Measurements from ENCODE around the gene HOXA4. TPM values are rescaled to one million over a fixed set of nuclear protein-coding genes. Genes with fewer than 3 reads are reported as not detected.

The HOXA4 gene
- polyA plus RNA-seq (ENCODE audit: insufficient read length in 4 of 4), result 10 to 100 TPM; 20.4 to 24.3 (median 23.3) TPM

DNA sequence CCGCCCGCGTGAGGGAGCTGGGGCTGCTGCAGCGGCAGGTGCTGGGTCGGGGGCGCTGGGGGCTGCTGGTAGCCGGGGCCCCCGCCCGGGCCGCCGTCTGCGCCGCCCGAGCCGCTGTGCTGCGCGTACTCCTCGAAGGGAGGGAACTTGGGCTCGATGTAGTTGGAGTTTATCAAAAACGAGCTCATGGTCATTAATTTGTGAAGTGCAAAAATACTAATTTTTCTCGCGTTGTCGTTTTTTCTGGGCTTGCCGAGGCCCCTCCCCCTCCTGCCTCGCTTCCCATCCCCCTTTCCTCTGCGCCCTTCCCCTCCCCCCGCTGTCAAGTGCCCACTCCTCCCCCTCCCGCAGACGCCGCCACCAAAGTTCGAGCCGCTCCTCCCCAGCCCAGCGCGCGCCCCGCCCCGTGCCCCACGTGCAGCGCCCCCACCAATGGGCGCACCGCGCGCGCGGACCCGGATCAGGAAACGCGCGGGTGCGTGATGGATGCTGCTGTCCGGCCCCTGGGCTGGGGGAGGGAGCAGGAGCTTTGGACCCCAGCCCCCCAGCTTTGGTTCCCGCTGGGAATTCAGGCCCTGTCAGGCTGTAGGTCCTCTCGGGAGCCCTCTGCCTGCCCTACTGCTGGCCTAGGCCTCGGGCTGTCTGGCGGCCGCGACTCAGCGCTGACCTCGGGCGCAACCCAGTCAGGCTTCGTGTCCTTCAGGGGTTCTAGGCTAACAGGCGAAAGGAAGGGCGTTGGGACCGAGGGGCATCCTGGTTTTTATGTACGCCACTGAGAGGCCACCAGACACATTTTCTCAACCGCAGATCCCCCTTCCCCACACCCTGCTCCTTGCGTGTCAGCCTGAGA, at the start of gene HOXA4:
Gene HOXA4 (minus strand): TSS at position 218 of the 850 bp plus-strand sequence. CDS start 24 bp downstream, at position 194.
- DNase-seq (ENCODE audit: low read depth in 4 of 4, low spot score in 3 of 4), result peak in 3 of 4 donors; percentile 78 to 87 (median 86)

GRCh38 chr7:27179503-27180430, 49.2 kb upstream of the HOXA4 start:
- DNase-seq (ENCODE audit: low read depth in 4 of 4, low spot score in 3 of 4), result peak in 3 of 4 donors; percentile 87 to 94 (median 90)

DNA sequence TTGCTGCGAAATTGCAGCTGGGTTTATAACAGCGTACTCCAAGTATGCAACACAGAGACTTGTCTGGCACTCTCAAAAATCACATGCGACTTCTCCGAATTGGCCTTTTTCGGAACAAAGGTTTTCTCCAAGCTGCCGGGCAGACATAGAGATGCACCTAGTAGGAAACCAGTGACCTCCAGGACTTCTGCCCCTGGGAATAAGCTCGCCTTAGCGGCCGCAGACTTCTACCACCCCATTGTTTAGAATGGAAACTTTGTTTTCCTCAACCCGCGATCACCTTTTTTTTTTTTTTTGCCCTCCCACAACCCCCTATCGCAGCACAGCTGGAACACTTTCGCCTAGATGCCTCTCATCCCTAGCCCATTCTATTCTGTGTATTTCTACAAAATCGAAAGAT, 48.5 kb upstream of the HOXA4 start:
- no peak for DNase-seq (ENCODE audit: low read depth in 4 of 4, low spot score in 3 of 4)

DNA sequence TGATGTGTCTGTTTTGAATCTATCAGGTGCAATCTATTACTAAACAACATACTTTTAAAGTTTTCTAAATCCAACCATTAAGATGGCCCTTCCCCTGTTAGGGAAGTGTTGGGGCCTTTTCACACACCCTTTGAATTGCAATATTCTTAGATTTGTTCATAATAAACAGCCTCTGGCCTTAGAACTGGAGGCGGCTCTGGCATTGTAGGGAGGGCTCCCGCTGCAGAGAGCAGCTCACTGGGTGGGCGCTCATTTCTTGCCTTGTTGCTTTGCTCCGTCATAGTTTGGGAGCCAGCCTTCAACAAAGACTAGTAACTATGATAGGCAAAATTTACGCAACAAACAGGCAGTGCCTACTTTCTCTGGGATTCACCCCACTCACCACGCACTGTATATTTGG, 47.8 kb upstream of the HOXA4 start:
- DNase-seq (ENCODE audit: low read depth in 4 of 4, low spot score in 3 of 4), result no peak

DNA sequence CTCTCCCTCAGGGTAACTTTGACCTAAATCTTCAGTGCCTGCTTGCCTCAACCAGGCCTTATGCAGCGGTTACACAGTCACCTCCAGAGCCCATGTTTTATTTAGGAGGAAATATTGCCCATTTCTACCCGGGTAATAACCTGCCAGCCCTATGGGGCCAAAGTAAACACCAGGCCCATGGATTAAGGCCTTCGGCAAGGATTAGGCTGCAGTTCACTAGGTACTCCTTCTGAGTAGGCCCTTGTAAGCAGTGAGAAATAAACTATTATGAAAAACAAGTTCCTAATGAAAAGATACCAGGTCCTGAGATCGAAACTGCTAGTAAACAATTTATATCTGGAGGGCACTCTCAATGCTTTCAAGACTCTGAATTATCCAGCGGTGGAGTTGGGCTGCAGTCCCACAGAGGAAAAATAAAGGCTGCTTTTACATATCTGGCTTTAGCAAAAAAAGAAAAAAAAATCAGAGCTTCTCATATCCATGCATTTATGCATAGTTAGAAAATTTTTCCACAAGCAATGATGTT, 47.3 kb upstream of the HOXA4 start:
- DNase-seq (ENCODE audit: low read depth in 4 of 4, low spot score in 3 of 4), result no peak

GRCh38 chr7:27176962-27177794, 46.6 kb upstream of the HOXA4 start:
- DNase-seq (ENCODE audit: low read depth in 4 of 4, low spot score in 3 of 4), result no peak

GRCh38 chr7:27176524-27176845, 45.9 kb upstream of the HOXA4 start:
- no peak for DNase-seq (ENCODE audit: low read depth in 4 of 4, low spot score in 3 of 4)

DNA sequence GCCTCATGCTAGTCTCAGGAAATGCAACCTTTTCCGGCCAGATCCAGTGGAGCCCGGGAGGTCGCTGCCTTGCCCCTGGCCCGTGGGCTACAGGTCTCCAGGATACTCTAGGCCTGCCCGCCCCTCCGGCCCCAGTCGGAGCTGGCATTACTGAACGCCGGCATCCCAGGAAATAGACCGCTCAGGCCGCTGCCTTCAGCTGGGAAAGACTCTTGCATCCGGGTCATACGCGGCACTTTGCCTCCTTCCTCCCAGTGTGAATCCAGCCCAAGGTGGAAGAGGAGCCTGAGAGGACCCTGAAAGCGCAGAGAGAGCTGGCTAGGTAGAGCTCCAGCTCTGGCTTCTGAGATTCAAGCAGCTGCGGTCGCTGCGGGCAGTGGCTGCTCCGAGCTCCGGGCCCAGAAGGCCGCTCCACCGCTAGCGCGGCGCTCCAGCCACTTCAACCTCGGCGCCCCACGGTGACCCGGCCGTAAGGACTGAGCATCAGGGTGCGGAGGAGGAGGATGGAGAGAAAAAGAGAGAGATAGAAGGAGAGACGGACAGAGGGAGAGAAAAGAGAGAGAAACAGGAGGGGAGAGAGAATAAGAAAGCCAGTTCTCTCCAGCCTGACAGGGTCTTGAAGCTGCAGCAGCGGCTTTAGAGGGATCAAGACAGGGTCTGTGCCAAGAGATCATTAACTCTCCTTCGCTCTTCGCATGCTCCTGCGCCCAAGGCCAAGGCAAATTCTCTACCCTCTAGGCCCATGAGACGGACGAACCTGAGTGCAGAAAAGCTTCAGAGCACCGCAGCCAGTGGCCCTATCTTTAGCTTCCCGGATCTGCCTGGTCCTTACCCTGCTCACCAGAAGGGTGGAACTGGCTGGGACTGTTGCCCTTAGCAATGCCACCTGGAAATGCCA, 45.3 kb upstream of the HOXA4 start:
- no peak for DNase-seq (ENCODE audit: low read depth in 4 of 4, low spot score in 3 of 4)

DNA sequence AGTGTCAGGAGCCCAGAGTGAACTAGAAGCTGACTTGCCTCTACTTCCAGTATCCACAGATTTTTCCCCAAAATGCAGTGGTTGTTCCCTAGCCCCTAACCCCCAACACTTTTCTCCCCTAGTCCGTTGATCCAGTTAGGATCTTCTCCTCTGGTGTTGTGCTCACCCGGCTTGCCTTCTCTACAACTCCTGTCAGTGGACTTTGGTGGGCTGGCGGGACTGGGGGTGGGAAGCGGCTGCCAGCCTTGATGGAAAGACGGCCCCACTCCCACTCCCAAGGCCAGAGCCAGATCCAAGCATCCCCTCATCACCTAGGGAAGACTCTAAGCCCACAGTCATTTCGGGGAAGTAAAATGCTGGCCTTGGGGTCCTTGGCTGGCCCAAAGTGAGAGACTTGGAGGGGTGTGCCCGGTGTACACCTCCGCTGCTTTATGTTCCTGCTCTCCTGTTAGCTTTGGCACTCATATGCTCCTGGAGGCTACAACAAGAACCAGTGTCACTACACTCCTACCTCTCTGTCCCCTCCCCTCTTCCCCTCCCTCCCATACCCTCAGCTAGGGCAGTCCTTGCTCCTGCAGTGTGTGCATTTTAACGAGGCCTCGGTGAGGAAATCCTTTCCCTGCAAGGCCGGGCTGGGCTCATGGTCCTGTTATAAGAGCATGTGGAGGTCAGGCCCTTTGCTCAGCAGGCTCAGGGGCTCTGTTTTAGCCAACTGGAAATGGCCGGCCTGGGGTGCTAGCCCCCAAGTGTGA, 44.5 kb upstream of the HOXA4 start:
- DNase-seq (ENCODE audit: low read depth in 4 of 4, low spot score in 3 of 4), result no peak

DNA sequence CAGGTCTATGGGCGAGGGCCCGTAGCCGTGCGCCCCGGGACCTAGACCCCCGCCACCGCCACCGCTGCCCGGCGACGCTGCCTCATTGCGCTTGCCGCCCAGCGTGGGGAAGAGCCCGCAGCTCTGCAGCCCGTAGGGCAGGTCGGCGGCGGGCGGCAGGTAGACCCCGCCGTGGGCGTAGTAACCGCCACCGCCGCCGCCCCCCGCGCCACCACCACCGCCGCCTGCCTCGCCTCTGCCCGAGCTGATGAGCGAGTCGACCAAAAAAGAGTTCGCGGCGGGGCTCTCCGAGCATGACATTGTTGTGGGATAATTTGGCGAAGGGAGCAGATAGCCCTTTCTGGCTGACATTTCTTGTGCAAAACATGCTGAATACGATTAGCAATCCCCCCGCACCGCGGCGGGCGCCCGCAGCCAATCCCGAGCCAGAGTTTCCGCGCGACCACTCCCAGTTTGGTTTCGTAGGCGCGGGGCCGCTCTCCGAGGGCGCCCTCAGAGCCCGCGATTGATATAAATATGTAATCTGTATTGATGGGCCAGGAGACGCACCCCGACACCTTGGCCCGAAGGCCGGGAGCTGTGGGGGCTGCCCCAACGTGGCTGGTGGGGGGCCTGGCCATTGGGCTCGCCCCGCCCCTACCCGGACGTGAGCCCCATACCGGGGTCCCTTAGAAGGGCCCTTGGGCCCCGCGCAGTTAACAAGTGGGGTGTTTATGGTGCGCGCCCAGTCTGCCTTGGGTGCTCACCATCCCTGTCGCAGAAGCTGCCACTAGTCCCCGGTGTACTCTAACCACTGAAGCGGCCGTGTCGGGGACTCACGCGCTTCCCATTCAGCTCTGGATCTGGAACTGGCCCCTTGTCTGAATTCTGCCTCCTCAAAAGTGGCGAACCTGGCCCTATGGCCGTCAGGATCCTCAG, 43.7 kb upstream of the HOXA4 start, which contains the start of gene HOXA10:
Gene HOXA10 (minus strand): TSS at position 365 of the 918 bp plus-strand sequence. CDS start 14 bp downstream, at position 351.
- no peak for DNase-seq (ENCODE audit: low read depth in 4 of 4, low spot score in 3 of 4)

- no peak for DNase-seq (ENCODE audit: low read depth in 4 of 4, low spot score in 3 of 4)
These were observed 43.0 kb upstream of the HOXA4 start for GRCh38 chr7:27173511-27173955.

GRCh38 chr7:27172823-27173510, 42.4 kb upstream of the HOXA4 start:
- peak in 1 of 4 donors; percentile 78 for DNase-seq (ENCODE audit: low read depth in 4 of 4, low spot score in 3 of 4)

GRCh38 chr7:27172315-27172774, 41.8 kb upstream of the HOXA4 start:
- no peak for DNase-seq (ENCODE audit: low read depth in 4 of 4, low spot score in 3 of 4)

DNA sequence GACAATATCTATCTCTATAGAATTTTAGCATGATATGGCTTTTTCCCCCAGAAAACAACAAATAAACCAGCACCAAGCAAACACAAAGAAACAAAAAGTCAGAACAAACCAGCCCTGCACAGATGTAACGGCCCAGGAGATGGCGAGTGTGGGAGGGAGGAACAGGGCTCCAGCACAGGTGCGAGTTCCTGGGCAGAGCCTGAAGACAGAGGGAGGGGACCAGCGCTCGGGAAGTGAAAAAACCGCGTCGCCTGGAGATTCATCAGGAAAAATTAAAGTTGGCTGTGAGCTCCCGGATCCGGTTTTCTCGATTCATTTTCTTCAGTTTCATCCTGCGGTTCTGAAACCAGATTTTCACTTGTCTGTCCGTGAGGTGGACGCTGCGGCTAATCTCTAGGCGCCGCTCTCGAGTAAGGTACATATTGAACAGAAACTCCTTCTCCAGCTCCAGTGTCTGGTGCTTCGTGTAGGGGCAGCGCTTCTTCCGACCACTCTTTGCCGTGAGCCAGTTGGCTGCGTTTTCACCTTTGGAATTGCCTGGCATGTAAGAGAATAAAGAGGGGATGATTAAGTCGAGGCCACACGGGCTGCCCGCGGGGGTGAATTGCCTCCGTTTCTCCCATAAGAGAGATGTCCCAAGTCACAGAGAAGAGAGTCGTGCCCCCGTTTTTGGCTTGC, 41.2 kb upstream of the HOXA4 start:
- DNase-seq (ENCODE audit: low read depth in 4 of 4, low spot score in 3 of 4), result no peak

- no peak for DNase-seq (ENCODE audit: low read depth in 4 of 4, low spot score in 3 of 4)
These were observed 40.7 kb upstream of the HOXA4 start for GRCh38 chr7:27171325-27171636.
